ENCODE results near the gene ZNF200.
"Not testable (repeated sequence)": the region's sequence is repeated elsewhere in the genome, so short reads cannot be mapped to it uniquely, and the experiment has no call there.

DNA sequence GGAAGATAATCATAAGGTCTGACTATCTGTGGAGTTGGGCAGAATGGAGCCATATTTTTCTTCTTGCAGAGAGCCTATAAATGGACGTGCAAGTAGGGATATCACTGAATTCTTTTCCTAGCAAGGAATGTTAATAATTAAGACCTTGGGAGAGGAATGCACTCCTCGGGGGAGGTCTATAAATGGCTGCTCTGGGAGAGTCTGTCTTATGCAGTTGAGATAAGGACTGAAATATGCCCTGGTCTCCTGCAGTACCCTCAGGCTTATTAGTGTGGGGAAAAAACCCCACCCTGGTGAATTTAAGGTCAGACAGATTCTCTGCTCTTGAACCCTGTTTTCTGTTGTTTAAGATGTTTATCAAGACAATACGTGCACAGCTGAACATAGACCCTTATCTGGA is 29.0 kb downstream of the ZNF200 start:
- TF ChIP-seq CTCF (conservative IDR thresholded peaks at IDR 0.05); EZH2 (IDR thresholded peaks at IDR 0.05; ENCODE audit: low read depth): not testable (repeated sequence)
